Stimulated activated CD8-positive, alpha-beta memory T cell treated with anti-CD3 and anti-CD28 coated beads, Interleukin-15, amount 100 ng/mL, for 4 hours (primary cell): ENCODE measurements around the gene ZNF285.
"Not testable (repeated sequence)": the region's sequence is repeated elsewhere in the genome, so short reads cannot be mapped to it uniquely, and the experiment has no call there.

Source experiments
- DNase-seq, 2 donors: peaks; one replicate each; pipeline ENCODE4 v3.0.0-alpha.2; 2020; ENCODE audit warnings: low read depth in 2 of 2

ZNF285 gene

GRCh38 chr19:44401139-44402115 lies at the start of gene ZNF285:
TSS of gene ZNF285 (minus strand) at chr19:44401608. CDS start at chr19:44397213, 4,395 bp downstream.
- DNase-seq = peak; percentile 48 to 66

DNA sequence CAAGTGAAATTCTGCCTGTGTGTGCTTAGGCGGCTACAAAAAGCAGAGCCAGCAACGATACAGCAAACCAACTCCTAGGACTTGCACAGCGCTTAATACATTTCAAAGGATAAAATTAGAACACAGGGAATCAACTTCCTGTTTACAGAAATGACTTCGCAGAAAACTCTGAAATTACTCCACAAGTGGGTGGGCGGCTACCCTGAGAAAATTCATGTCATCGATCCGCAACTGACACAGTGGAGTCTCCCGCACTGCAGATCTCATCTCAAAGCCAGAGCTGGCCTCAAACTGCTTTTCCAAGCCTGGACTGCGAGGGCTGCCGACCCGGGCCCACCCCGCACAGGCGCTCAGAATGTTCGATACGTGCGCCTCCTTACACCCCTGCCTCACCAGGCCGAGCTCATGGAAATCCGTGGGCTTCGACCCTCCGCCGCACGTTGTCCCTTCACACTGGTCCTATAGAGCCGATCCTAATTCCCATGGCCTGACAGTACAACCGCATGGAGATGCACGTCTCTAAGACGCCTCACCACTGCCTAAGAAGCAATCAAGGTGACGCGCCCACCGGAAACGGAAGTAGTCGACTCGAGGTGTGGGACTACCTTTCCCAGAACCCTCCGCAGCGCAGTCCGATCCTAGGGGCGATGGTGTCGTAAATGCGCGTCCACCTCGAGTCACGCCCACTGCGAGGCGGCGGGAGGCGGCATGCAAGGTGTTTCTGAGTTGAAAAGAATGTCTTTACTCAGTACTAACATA lies 46.7 kb upstream of the ZNF285 start, which contains the start of gene ZNF229:
Gene ZNF229 (minus strand): TSS at position 557 of the 759 bp plus-strand sequence. CDS start 5,625 bp downstream, outside the sequence.
- DNase-seq = peak; percentile 17 to 57

GRCh38 chr19:44438441-44438840 lies 37.0 kb upstream of the ZNF285 start:
- no peak for DNase-seq

- DNase-seq = no peak
Observed at GRCh38 chr19:44435441-44435840, 34.0 kb upstream of the ZNF285 start.

DNA sequence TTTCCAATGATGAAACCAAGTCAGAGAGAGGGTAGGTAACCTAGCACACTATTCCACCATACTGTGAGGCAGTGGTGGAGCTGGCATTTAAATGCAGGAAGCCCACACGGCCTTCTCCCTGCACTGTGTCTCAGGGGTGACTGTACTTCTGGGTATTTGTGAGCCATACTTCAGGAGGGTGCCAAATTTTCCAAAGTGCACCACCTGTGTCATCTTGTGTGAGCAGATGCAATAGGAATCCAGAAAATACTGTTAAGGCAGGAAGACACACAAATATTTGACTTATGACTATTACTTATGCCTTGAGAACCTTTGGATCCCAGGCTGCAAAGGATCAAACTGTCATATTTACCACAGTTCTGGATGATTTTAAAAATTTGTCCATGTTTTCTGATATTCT lies 29.5 kb upstream of the ZNF285 start:
- no peak for DNase-seq

GRCh38 chr19:44415553-44415952 lies 14.1 kb upstream of the ZNF285 start:
- DNase-seq = not testable (repeated sequence)

GRCh38 chr19:44389268-44389667 lies 12.1 kb downstream of the ZNF285 start:
- DNase-seq = not testable (repeated sequence)

GRCh38 chr19:44374789-44375188 lies 26.6 kb downstream of the ZNF285 start:
- no peak for DNase-seq

- no peak for DNase-seq
Observed at GRCh38 chr19:44371815-44372480, 29.5 kb downstream of the ZNF285 start.

DNA sequence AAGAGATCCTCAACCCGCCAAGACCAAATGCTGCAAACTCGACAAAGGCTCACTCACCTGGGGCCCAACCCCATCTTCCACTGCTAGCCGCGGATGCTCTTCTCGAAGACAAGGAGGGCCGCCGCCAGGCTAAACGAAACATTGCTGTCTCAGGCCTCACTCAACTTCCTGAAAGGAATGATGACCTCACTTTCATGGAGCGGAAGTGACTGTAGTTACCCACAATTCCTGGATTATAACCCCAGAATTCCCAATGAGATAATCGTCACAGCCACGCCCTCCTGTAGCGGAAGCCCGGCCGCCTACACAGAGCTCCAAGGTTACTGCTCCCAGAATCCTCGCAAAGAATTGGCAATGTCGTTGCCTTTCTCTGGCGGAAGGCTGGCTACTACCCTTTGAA lies 34.4 kb downstream of the ZNF285 start:
- DNase-seq = no peak

GRCh38 chr19:44356383-44357111 lies 44.9 kb downstream of the ZNF285 start, which contains the start of gene ZNF112:
TSS of gene ZNF112 (minus strand) at chr19:44356680. CDS start at chr19:44340539, 16,141 bp downstream.
- DNase-seq = no peak

- no peak for DNase-seq
Observed at GRCh38 chr19:44346556-44346955, 54.9 kb downstream of the ZNF285 start.

GRCh38 chr19:44345959-44346358 lies 55.4 kb downstream of the ZNF285 start:
- no peak for DNase-seq

GRCh38 chr19:44344255-44344654 lies 57.2 kb downstream of the ZNF285 start:
- no peak for DNase-seq

DNA sequence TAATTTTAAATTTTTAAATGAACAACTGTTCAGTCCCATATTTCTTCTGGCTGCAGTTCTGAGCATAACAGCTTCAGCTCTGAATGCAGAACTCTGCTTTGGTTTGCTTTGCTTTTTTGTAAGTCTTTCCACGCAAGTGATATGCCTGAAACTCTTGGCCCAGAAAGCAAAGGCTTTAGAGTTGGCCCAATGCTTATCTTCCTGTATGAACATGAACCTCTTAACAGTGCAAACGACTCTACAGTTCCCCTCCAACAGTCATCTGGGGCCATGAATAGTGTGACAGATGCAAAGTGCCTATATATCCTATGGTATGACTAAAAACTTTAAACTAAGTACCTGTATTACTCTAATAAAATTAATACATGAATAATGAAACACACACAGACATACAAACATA lies 59.6 kb downstream of the ZNF285 start:
- no peak for DNase-seq

DNA sequence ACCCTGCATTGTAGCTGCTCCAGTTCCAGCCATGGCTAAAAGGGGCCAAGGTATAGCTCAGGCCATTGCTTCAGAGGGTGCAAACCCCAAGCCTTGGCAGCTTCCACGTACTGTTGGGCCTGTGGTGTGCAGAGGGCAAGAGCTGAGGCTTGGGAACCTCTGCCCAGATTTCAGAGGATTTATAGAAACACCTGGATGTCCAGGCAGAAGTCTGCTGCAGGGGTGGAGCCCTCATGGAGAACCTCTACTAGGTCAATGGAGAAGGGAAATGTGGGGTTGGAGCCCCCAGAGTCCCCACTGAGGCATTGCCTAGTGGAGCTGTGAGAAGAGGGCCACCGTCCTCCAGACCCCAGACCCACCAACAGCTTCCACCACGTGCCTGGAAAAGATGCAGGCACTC lies 66.8 kb downstream of the ZNF285 start:
- not testable (repeated sequence) for DNase-seq
